ENCODE data around the gene FN1. TPM values are rescaled to one million over a fixed set of nuclear protein-coding genes. Genes with fewer than 3 reads are reported as not detected.
A peak's percentile ranks its signal among the peaks of the same experiment; 100 is the strongest.

The FN1 gene
- total RNA-seq (3,221 and 3,760 TPM in 2 replicates), polyA plus RNA-seq (3,104 and 3,740 TPM in 2 replicates), polyA minus RNA-seq (7,217 and 10,015 TPM in 2 replicates), Bru-seq, nascent RNA (percentile 100 among the genes with signal in this experiment), BruChase-seq, experiment 1, labeled RNA remaining after a 6-hour chase (percentile 100 among the genes with signal in this experiment), BruChase-seq, experiment 2, labeled RNA remaining after a 2-hour chase (percentile 99 among the genes with signal in this experiment)
- 4,183 and 4,734 TPM in 2 replicates for polyA plus RNA-seq (2011; cell fraction: cytosol; rRNA removed)
- 6,337 and 9,411 TPM in 2 replicates for polyA plus RNA-seq (2011; cell fraction: nucleus; rRNA removed)
- polyA plus RNA-seq (2012) = 2,544 and 4,436 TPM in 2 replicates
- polyA minus RNA-seq (2011; cell fraction: cytosol; rRNA and poly(A)+ RNA removed) = not detected
- 4,515 and 6,029 TPM in 2 replicates for polyA minus RNA-seq (2011; cell fraction: nucleus; rRNA and poly(A)+ RNA removed)
- long read RNA-seq, full-length matches to known transcripts = 1,574 of 3,659 reads
- long read RNA-seq, partial matches to known transcripts = 1,700 of 3,659 reads
- long read RNA-seq, other reads (novel, unspliced or antisense) = 385 of 3,659 reads

- FAIRE-seq (peak; percentile 69), DNase-seq (ENCODE audit: low read depth, low spot score) (peak; percentile 99)
- Histone ChIP-seq H3K4me2 (ENCODE audit: insufficient read depth, low read length) (peak within 1 kb of the TSS; percentile 100), H3K27ac (ENCODE audit: insufficient read depth, low read depth, low read length) (peak within 1 kb of the TSS; percentile 100), H3K9ac (replicated peaks; ENCODE audit: extremely low read depth, insufficient read depth, low read length) (peak within 1 kb of the TSS; percentile 100), H3K4me3 (replicated peaks in 1 of 3; ENCODE audit: insufficient read depth in 1 of 3, low read depth in 1 of 3, low read length in 3 of 3) (peak within 1 kb of the TSS; percentile 77 to 100 (median 99)), H2AFZ (ENCODE audit: low read depth, low read length) (no peak within 1 kb of the TSS), H3K36me3 (ENCODE audit: control insufficient read depth in 2 of 2, extremely low read depth in 1 of 2, insufficient read depth in 2 of 2, low read length in 2 of 2) (peaks cover 14 to 18% of the 10 kb centered on the region in 2 experiments), H3K4me1 (ENCODE audit: control insufficient read depth, extremely low read depth, insufficient read depth, low read length) (peaks cover 44% of the 10 kb centered on the region), H4K20me1 (replicated peaks; ENCODE audit: control insufficient read depth, extremely low read depth, insufficient read depth, low read length) (peaks cover 2% of the 10 kb centered on the region), H3K79me2 (ENCODE audit: control insufficient read depth, insufficient read depth, low read length) (peaks cover 38% of the 10 kb centered on the region), H3K27me3 (ENCODE audit: control insufficient read depth in 2 of 2, insufficient read depth in 2 of 2, low read length in 2 of 2) (no peaks in the 10 kb centered on the region), H3K9me3 (replicated peaks; ENCODE audit: control insufficient read depth, insufficient read depth, low read length) (no peaks in the 10 kb centered on the region), H3K9me1 (replicated peaks; ENCODE audit: control insufficient read depth, extremely low read depth, insufficient read depth, low read length) (no peaks in the 10 kb centered on the region)
- dilution Hi-C loops (cut with MboI; ENCODE audit: extremely low pct_ligation_motif_present, low sequenced_read_pairs) = no loop called here
- ChIA-PET CTCF (interaction anchor here (0.7 to 2.1 kb wide), 7 partner anchors 13 to 485 kb away, joined by 3 to 6 read pairs (median 4); no protein-coding TSS in a partner anchor), POLR2A (interaction anchor here (0.6 to 1.1 kb wide), 4 partner anchors 13 to 476 kb away, joined by 3 to 8 read pairs (median 4); no protein-coding TSS in a partner anchor)
- TF ChIP-seq MAX (IDR thresholded peaks at IDR 0.05; ENCODE audit: insufficient read depth, insufficient read length) = no peak
- peak; percentile 40 for TF ChIP-seq JUN (IDR thresholded peaks at IDR 0.05; ENCODE audit: borderline replicate concordance, insufficient read depth, insufficient read length, low read depth)
- TF ChIP-seq POLR2AphosphoS5 (IDR thresholded peaks at IDR 0.05; ENCODE audit: insufficient read depth, low read depth, low read length) = peak; percentile 99
- peak; percentile 9 for TF ChIP-seq FOS (IDR thresholded peaks at IDR 0.05; ENCODE audit: borderline replicate concordance, insufficient read depth, low read length)
- TF ChIP-seq POLR2A (IDR thresholded peaks at IDR 0.05; ENCODE audit: low read depth, low read length) = peak; percentile 98
- BruUV-seq (replicated peaks) = no TSS peak
- intact Hi-C loops (cut with micrococcal nuclease) = loop anchor here (1.0 kb wide), 11 partner anchors 92 to 484 kb away; no protein-coding TSS in a partner anchor
Measured at GRCh38 chr2:215435870-215436704, at the start of gene FN1. FN1 (minus strand) TSS chr2:215436068; CDS start chr2:215435802, 266 bp downstream.

Data from endothelial cell of umbilical vein (primary cell).